Measurements from ENCODE around the gene ALDH5A1.
"Not testable (repeated sequence)": the region's sequence is repeated elsewhere in the genome, so short reads cannot be mapped to it uniquely, and the experiment has no call there.

Gene ALDH5A1

DNA sequence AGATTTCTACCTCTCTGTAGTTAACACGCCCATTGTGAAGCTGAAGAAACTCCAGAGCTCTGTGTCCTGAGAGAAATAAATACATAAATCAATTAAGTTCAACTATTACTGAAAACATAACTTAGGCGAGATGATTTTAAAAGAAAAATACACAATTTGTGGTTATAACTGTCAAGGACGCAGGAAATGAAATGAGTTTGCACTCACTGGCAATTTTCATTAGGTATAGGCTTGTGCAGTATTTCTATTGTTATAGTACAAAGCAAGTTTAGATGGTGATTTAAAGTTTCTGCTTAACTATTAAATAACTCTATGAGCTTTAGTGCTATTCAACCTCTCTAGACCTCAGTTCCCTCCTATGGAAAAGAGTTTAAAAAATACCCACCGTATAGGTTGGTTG, 8.7 kb upstream of the ALDH5A1 start:
- DNase-seq (ENCODE audit: low read depth, low spot score), result no peak

DNA sequence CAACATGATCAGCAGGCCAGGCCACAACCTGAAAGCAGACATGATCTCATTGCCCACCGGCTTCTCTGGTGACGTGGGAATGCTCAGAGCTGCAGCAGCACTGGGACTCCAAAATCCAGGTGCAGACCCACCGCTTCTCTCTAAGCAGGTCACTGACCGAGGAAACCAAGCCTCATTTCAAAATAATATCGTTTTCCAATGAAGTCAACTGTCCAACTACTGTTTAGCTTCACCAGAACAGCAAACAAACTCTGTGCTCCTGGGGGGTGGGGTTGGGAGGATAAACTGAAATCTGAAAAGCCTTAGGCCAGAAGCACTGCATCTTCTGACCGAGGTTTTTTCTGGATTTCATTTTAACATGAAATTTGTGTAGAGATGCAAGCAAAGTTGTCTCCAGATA, 5.3 kb upstream of the ALDH5A1 start, which contains the start of gene GPLD1:
Gene GPLD1, minus strand, starts transcription at position 109 of the 400 bp plus-strand sequence. Its CDS starts 67 bp downstream, at position 42.
- DNase-seq (ENCODE audit: low read depth, low spot score), result no peak

DNA sequence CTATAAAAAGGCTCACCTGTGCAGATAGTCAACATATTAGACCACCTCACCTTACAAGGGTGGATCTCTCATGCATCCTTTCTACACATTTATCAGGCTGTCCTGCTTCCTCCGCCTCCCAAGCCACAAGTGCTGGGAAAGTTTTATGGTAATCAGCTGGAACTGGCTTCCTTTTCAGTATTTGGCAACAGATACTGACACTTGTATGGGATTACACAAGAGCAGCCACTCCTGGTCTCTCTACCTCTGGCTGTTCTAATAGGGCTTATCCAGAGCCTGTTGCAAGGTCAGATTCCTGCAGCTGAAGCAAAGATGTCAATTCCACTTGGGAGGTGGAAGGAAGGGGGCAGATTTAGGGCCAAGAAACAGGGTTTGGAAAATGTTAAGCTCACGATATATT, 4.9 kb upstream of the ALDH5A1 start:
- DNase-seq (ENCODE audit: low read depth, low spot score), result no peak

DNA sequence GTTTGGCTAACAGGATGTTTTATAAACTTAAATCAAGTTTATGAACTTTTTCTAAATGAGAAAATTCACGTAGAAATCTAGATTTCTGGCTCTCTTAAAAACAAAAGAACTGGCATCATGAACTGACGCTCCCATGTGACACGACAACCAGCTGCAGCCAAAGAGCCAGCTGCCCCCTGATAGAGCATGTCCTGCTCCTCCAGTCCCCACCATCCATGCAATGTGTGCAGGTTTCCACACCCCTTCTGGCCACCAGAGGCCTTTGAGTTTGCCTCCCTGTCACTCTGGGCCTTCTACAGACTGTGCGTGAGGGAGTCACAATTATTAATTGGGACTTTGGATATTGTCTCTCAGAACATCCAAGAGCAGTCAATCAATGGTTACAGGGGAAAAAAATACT, 3.8 kb upstream of the ALDH5A1 start:
- no peak for DNase-seq (ENCODE audit: low read depth, low spot score)

DNA sequence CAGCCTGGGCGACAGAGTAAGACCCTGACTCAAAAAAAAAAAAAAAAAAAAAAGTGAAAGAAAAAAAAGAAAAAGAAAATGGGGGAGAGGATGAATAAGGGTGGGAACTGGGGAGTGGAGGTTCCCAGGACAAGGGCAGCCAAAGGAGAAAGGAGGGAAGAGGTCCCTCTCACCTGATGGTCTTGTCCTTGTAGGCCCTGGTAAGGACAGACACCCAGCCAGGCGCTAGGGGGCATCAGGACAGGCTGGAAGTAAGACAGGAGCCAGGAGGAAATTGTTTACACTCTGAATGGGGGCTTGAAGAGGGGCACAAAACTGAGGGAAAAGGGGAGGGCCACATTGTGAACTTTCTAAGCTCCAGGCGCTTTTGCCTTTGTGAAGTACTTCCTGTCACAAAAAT, 2.3 kb upstream of the ALDH5A1 start:
- peak; percentile 47 for DNase-seq (ENCODE audit: low read depth, low spot score)

DNA sequence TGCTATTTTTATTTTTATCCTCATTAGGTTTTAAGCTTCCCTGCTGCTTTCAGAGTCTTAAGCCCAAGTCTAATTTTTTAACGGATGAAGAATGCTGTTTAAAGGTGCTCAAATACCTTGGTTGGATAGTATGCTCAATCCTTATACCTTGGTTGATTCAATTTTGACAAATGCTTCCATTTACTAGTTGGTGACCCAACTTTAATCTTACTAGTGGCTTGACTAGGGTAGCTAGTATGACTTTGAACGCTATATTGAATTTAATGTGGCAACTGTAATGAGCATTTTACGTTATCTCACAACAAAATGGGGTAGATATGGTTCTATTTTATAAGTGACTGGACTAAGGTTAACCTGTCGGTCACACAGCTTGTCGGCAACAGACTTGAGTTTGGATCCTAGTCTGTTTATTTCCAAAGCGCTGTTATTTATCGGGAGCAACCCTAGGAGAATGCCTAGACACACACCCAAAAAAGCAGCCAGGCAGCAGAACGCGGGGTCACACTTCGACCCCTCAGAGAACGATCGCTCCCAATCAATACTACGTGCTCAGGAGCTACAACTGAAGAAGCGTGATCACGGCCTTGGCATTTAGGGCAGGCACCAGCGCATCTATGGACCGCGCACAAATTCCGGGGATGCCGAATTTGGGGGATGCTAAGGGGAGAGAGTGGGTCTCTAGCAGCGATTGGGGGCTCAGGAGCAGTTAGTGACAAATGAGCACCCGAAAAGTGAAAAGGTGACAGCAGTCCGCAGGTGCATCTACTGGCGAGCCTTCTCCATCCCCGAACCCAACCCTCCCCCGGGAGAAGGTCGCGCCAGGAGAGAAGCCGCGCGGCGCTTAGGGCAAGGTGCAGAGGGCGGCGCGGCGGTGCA, 586 bp upstream of the ALDH5A1 start:
- DNase-seq (ENCODE audit: low read depth, low spot score), result peak; percentile 18

DNA sequence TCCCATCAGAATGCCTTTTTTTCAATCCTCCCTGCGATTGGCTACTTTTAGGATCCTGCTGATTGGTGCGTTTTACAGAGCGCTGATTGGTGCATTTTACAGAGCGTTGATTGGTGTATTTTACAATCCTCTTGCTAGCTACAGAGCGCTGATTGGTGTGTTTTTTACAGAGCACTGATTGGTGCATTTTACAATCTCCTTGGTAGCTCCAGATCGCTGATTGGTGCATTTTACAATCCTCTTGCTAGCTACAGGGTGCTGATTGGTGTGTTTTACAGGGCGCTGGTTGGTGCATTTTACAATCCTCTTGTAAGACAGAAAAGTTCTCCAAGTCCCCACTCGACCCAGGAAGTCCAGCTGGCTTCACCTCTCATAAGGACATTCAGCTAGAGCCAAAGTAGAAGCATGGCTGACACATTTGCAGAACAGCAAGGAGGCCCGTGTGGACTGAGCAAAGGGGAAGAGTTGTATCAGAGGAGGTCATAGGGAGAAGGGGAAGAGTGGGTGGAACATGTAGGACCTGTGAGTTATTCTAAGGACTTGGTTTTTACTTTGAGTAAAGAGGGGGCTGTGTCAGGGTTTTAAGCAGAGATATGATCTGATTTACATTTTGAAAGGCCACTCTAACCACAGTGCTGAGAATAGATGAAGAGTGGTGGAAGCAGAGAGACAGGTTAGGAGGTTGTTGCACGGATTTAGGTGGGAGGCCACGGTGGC, 2.6 kb downstream of the ALDH5A1 start:
- no peak for DNase-seq (ENCODE audit: low read depth, low spot score)

DNA sequence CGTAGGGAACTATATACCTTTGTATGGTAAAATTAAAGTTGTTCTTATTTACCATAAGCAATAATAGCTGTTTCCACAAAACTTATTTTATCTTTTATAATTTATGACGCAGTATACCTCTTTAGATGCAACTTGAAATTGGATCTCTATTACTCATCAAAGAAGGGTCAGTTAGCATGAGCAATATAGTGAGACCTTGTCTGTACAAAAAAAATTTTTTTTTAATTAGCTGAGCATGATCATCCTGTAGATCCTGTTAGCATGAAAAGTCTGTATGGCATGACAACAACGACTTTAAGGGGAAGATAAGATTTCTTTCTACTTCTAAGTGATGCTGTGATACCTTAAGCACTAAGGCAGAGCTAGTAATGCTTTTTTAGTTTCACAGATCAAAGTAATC, 5.9 kb downstream of the ALDH5A1 start:
- DNase-seq (ENCODE audit: low read depth, low spot score), result no peak

DNA sequence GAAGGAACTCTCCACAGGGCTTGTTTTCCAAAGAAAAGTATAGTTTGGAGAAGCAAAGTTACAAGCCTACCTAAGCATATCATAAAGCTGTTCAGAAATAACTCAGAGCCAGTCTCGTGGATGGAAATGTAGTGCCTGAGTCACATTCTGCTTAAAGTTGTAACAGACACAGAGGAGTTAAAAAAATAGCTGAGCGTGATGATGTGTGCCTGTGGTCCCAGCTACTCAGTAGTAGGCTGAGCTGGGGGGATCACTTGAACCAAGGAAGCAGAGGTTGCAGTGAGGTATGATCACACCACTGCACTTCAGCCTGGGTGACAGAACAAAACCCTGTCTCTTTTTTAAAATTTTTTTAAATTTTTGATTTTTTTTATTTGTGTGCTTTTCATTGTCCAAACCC, 6.6 kb downstream of the ALDH5A1 start:
- DNase-seq (ENCODE audit: low read depth, low spot score), result no peak

DNA sequence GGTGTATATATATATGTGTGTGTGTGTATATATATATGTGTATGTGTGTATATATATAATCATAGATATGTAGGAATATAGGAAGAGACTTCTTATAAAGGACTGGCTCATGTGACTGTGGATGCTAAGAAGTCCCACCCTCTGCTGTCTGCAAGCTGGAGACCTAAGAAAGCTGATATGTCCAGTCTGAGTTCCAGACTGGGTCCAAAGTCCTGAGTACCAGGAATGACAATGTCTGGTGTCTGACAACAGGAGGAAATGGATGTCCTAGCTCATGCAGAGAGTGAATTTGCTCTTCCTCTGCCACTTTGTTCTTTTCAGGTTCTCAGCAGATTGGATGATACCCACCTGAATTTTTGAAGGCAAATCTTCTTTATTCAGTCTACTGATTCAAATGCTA, 7.1 kb downstream of the ALDH5A1 start:
- DNase-seq (ENCODE audit: low read depth, low spot score), result no peak

DNA sequence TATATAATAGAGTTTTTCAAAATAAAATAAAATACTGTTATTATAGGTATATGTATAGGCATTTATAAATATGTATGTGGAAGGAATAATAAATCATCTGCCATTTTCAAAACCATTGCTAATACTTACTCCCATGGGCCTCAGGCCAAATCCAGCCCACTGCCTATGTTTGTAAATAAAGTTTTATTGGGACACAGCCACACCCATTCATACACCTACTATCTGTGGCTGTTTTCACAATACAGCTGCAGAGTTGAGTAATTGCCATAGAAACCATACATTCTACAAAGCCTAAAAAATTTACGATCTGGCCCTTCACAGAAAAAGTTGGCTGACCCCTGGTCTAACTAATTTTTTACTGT, 9.5 kb downstream of the ALDH5A1 start:
- DNase-seq (ENCODE audit: low read depth, low spot score), result no peak

DNA sequence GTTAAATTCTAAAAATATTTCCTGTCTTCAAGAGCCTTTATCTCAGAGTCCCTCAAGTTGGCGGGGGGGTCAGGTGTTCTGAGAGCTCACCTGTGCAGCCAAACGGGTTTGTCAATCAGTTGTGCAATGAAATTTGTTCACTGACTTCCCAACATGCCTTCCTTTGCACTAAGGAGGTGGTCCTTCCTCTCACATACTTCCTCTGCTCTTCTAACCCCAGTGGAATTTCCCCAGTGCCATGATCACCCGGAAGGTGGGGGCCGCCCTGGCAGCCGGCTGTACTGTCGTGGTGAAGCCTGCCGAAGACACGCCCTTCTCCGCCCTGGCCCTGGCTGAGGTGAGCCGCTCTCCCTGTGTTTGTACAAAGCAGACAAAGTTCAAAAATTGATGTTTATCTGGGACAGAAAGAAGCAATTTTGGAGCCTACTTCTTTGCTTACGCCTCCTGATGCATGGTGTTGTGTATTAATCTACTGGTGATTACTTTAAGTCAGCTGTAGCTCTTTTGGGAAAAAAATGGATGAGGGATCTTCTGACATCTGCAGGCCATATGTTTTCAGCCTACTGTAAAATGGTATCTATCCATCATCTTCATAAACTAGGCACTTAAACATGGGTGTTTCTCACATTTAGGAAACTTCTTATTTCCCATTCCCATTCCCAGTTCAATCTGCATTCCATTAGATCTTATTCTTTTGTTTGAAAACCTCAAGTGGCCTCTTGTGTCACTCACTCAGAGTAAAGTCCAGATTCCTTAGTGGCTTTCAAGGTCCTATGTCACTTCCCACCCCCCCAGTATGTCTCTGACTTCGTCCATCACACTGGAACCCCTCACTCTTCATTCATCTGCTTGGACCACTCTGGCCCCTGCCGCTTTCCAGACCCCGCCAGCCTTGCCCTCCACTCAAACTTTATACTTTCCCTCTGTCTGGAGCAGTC, 10.1 kb downstream of the ALDH5A1 start:
- no peak for DNase-seq (ENCODE audit: low read depth, low spot score)

DNA sequence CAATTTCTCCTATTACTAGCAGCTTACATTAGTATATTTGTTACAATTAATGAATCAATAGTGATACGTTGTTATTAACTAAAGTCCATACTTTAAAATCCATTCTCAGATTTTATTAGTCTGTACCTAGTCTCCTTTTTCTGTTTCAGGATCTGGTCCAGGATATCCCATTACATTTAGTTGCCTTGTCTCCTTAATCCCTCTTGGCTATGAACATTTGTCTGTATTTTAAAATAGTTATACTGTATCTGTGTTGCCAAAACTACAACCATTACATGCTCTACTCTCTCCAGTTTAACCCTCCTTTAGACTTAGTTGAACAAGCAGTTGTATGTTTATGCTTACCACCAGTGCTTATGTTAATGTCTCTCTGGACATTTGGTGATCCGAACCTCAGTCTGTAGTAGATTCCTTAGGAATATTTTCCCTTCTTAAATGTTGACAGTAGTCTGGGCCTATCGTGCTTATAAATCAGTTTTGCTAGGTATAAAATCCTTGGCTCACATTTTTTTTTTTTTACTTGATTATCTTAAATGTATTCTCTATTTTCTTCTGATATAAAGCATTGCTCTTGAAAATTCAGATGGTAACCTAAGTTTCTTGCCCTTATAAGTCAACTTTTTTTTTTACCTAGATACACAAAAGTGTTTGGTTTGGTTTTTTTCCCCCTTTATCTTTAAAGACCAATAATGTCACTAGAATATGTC, 12.2 kb downstream of the ALDH5A1 start:
- DNase-seq (ENCODE audit: low read depth, low spot score), result no peak

DNA sequence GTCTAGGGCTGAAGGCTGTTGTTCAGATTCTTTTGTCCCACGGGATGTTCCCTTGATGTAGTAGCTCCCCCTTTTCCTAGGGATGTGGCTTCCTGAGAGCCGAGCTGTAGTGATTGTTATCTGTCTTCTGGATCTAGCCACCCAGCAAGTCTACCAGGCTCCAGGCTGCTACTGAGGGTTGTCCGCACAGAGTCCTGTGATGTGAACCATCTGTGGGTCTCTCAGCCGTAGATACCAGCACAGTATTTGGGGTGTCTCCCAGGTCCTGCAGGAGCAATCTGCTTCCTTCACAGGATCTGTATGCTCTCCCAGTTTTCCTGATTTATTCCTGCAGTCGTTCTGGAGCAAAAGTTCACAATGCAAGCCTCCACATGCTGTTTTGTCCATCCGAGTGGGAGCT, 17.2 kb downstream of the ALDH5A1 start:
- not testable (repeated sequence) for DNase-seq (ENCODE audit: low read depth, low spot score)

DNA sequence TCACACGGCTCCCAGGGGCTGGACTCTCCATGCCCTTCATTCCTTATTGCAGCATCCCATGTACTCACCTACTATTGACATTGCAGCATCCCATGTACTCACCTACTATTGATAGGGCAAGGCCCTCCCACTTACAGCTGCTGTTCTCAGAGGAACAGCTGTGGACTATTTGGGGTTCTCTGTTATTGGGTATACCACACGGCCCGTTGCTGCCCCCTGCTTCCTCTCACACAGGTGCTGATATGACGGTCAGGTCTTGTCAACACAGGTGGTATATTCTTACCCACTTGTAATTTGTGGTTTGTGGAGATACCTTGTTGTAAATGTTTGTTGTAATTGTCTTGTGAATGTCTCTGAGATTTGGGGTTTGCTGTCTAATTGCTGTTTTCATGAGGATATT, 18.8 kb downstream of the ALDH5A1 start:
- DNase-seq (ENCODE audit: low read depth, low spot score), result no peak

DNA sequence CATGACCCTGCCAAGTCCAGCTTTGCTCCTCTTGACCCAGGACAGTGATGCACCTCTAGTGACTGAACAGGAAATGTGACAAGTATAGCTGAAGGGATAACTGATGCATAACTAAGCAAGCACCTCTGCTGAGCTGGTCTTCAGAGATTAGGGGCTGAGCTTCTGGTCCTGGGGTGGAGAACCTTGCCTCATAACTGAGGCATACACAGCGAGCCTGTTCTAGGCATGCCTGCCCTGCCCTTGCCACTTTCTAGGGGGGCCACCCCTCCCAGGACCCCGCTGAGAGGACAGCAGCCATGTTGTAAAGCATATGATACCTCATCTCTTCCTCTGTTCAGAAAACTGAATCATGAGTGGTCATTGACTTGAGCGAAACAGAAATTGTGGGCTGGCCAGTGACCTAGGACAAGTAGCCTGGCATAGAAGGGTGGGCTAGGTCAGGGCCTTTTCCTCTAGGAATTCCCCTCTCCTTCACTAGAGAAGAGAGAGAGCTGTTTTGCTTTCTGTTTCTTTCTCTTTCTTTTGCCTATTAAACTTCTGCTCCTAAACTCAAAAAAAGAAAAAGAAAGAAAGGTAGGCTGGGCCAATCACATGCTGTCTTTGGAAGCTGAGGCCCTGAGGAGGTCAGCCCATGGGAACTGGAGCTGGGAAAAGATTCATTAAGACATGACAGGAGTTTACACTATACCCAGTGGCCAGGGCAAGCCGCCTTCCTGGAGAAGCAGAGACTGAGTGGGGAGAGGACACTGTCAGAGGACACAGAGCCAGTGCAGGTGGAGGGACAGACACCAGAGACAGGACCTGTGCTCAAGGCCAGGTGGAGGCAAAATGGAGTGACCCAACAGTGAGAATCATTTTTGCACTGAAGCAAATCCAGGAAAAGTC, 23.1 kb downstream of the ALDH5A1 start:
- DNase-seq (ENCODE audit: low read depth, low spot score), result no peak

DNA sequence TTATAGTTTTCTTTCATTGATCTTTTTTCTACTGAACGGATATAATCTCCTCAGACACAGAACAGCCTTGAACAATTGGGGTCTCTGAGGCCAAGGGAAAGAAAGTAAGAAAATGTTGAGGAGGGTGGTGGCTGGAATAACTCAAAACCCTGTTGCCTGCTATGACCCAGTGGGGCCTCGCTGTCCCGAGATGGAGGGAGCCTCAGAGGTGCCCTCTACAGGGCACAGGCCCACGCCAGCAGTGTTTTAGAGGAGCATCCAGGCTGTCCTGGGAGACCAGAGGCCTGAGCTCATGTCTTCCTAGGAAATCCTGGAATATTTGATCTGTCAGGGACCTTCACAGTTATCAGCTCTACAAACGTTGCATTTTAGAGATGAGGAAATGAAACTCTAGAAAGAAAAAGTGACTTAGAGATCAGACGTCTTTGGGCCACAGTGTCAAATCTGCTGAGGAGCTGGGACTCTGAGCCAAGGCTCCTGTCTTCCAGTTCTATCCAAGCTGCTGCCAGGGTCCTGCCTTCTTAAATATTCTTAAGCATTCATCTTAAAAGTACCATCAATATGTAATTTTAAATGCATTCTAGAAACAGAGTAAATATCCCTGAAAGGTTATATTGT, 26.3 kb downstream of the ALDH5A1 start:
- DNase-seq (ENCODE audit: low read depth, low spot score), result peak; percentile 56

DNA sequence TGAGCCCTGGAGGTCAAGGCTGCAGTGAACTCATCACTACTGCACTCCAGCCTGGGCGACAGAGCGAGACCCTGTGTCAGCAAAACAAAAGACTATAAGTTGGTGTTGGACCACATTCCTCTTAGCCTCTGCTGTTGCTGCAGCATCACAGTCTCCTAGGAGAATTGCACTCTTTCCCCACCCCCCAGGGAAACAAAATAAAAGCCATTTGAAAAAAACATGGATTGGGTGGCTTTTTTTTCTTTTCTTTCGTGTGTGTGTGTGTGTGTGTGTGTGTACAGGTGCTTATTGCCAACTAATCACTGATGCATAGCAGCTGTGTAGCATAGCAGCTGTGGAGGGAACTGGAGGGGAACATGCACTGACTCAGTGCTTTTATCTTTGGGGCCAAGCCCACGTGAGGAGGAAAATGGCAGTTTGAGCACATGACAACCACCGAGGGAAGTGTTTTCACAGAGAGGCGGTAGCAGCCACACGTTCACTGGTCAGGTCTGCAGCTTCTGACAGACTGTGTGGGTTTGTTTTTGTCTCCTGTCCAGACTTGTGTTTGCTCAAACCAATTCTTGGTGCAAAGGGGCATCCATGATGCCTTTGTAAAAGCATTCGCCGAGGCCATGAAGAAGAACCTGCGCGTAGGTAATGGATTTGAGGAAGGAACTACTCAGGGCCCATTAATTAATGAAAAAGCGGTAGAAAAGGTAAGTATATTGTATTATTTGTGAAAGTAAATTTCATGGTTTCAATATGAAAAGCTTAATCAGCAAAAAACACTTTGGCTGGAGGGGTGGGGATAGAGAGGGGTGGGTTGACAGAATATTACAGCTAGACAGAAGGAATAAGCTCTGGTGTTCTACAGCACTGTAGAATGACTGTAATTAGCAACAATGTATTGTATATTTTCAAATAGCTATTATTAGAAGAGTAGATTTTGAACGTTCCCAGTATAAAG, 27.7 kb downstream of the ALDH5A1 start:
- DNase-seq (ENCODE audit: low read depth, low spot score), result no peak

DNA sequence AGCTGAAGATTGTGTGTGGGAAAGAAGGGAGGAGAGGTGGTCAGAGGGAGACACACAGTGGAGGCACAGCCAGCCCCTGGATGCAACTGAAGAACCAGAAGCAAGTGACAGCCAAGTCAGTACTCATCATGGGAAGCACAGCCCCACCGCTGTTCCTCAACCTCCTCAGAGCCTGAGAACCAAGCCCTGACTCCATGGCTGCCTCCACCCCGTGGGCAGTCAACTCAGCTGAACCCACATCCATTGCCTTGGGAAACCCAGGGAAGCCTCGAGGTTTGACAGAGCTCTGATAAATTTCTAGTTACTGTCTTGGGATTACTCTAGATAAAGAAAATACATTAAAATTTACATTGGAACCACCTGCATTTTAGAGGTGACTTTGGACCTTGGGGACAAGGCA, 29.6 kb downstream of the ALDH5A1 start:
- DNase-seq (ENCODE audit: low read depth, low spot score), result no peak
